ENCODE results near the gene DLG4. TPM values are rescaled to one million over a fixed set of nuclear protein-coding genes. Genes with fewer than 3 reads are reported as not detected.
A peak's percentile ranks its signal among the peaks of the same experiment; 100 is the strongest.
"Not testable (repeated sequence)": the region's sequence is repeated elsewhere in the genome, so short reads cannot be mapped to it uniquely, and the experiment has no call there.

The DLG4 gene
- total and polyA plus RNA-seq, 2 donors (not counting 1 experiment from before 2014, with no cell fraction given), result 2.0 to 12.5 TPM

DNA sequence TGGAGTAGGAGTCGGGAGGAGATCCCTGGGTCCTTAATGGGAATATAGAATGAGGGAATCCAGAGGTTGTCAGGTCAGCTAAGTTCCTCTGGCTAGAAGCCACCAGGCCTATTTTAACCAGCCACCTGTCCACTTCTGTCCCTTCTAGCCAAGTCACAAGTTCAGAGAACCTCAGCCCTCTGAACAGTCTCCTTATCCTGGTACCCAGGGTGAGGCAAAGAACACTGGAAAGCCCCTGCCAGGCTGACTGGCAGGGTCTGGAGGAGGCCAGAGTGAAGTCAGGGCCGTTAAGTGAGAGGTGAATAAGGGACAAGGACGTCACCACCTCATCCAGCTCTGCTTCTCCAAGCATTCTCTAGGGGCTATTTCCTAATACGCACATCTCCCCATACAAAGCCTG is 29.2 kb upstream of the DLG4 start:
- Histone ChIP-seq H4K20me1 (ENCODE audit: control insufficient read depth, insufficient read depth, low read length, poor library complexity, severe bottlenecking) (peaks cover 18% of the 10 kb centered on the region), H3K4me1 (ENCODE audit: control insufficient read depth in 2 of 2, insufficient read depth in 2 of 2, low read length in 2 of 2) (peaks cover 30 to 33% of the 10 kb centered on the region in 2 donors), H3K36me3 (replicated peaks in 1 of 2; ENCODE audit: control extremely low read depth in 1 of 2, control insufficient read depth in 1 of 2, extremely low read depth in 1 of 2, insufficient read depth in 2 of 2, low read length in 1 of 2) (peaks cover 8 to 30% of the 10 kb centered on the region in 2 experiments), H3K9ac (ENCODE audit: low read length) (no peak overlapping the region), H3K9me3 (ENCODE audit: control extremely low read depth in 1 of 3, control insufficient read depth in 2 of 3, insufficient read depth in 1 of 3, low read length in 2 of 3) (no peaks in the 10 kb centered on the region), H2AFZ (ENCODE audit: insufficient read depth, low read depth, low read length, poor library complexity, severe bottlenecking) (no peak overlapping the region), H3K4me2 (replicated peaks; ENCODE audit: low read depth, low read length, poor library complexity, severe bottlenecking) (peak overlapping the region; percentile 25), H3K79me2 (ENCODE audit: control insufficient read depth, insufficient read depth, low read length) (peaks cover 58% of the 10 kb centered on the region), H3K27ac (ENCODE audit: low read length in 2 of 2) (peak overlapping the region in 1 of 2 donors; percentile 100), H3K4me3 (ENCODE audit: control extremely low read depth in 1 of 5, extremely low read depth in 1 of 5, insufficient read depth in 1 of 5, low read depth in 2 of 5, low read length in 4 of 5) (no peak overlapping the region), H3K27me3 (replicated peaks in 1 of 4; ENCODE audit: control extremely low read depth in 1 of 4, control insufficient read depth in 3 of 4, insufficient read depth in 4 of 4, low read length in 3 of 4) (no peaks in the 10 kb centered on the region)
- intact Hi-C loops (cut with micrococcal nuclease), result no loop called here
- peaks cover 43% of the 10 kb centered on the region for H3K4me1 Mint-ChIP-seq
- ATAC-seq (ENCODE audit: low read depth), result no peak
- TF ChIP-seq, protein P1, sequence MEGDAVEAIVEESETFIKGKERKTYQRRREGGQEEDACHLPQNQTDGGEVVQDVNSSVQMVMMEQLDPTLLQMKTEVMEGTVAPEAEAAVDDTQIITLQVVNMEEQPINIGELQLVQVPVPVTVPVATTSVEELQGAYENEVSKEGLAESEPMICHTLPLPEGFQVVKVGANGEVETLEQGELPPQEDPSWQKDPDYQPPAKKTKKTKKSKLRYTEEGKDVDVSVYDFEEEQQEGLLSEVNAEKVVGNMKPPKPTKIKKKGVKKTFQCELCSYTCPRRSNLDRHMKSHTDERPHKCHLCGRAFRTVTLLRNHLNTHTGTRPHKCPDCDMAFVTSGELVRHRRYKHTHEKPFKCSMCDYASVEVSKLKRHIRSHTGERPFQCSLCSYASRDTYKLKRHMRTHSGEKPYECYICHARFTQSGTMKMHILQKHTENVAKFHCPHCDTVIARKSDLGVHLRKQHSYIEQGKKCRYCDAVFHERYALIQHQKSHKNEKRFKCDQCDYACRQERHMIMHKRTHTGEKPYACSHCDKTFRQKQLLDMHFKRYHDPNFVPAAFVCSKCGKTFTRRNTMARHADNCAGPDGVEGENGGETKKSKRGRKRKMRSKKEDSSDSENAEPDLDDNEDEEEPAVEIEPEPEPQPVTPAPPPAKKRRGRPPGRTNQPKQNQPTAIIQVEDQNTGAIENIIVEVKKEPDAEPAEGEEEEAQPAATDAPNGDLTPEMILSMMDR (IDR thresholded peaks at IDR 0.05), result no peak
- no peak for TF ChIP-seq EZH2 (IDR thresholded peaks at IDR 0.05; ENCODE audit: borderline replicate concordance, insufficient read depth, low read depth, low read length, poor library complexity, severe bottlenecking)
- H3K27ac Mint-ChIP-seq, result peak overlapping the region; percentile 41
- ChIA-PET POLR2A (interaction anchor here (1.3 to 3.6 kb wide), 2 partner anchors 10 to 14 kb away, joined by 3 to 26 read pairs; partner anchors contain the start of genes DVL2 and PHF23), CTCF (interaction anchor here (1.3 kb wide), 1 partner anchor 8 kb away, joined by 4 read pairs; no protein-coding TSS in a partner anchor)
- DNase-seq, result no peak
- H3K4me3 Mint-ChIP-seq, result peak overlapping the region; percentile 94
- 86% methylated on average over 3 of the region's 4 CpGs for WGBS (ENCODE audit: insufficient coverage)
- H3K9me3 Mint-ChIP-seq (ENCODE audit: insufficient read depth), result no peaks in the 10 kb centered on the region
- no peaks in the 10 kb centered on the region for H3K27me3 Mint-ChIP-seq

DNA sequence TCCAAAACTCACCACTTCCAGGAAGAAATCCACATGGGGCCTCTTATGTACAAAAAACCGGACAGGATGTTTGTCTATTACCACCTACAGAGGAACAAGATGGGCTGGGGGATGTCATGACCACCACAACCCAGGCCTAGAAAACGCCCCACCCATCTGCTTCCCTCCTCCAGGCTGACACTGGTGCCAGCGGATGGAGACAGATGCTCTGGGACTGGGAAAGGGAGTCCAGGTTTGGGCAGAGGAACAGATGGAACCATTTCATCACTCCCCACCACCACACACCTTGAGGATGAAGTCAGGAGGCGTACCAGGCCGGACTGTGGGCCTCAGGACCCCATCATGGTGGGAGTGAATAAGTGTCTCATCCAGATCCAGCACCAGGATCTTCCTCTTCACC is 27.1 kb upstream of the DLG4 start:
- H3K27ac Mint-ChIP-seq, result no peak overlapping the region
- intact Hi-C loops (cut with micrococcal nuclease), result no loop called here
- peaks cover 60% of the 10 kb centered on the region for H3K79me2 ChIP-seq (ENCODE audit: control insufficient read depth, insufficient read depth, low read length)
- H3K9ac ChIP-seq (ENCODE audit: low read length), result no peak overlapping the region
- H3K9me3 ChIP-seq (ENCODE audit: control extremely low read depth in 1 of 3, control insufficient read depth in 2 of 3, insufficient read depth in 1 of 3, low read length in 2 of 3), result no peaks in the 10 kb centered on the region
- TF ChIP-seq EZH2 (IDR thresholded peaks at IDR 0.05; ENCODE audit: borderline replicate concordance, insufficient read depth, low read depth, low read length, poor library complexity, severe bottlenecking), result no peak
- TF ChIP-seq, protein P1 (IDR thresholded peaks at IDR 0.05), result no peak
- H3K9me3 Mint-ChIP-seq (ENCODE audit: insufficient read depth), result no peaks in the 10 kb centered on the region
- no peak overlapping the region for H3K4me3 Mint-ChIP-seq
- no peaks in the 10 kb centered on the region for H3K27me3 Mint-ChIP-seq
- peaks cover 8 to 26% of the 10 kb centered on the region in 2 experiments for H3K36me3 ChIP-seq (replicated peaks in 1 of 2; ENCODE audit: control extremely low read depth in 1 of 2, control insufficient read depth in 1 of 2, extremely low read depth in 1 of 2, insufficient read depth in 2 of 2, low read length in 1 of 2)
- no peak for DNase-seq
- CTCF ChIA-PET, result no interaction called here
- no peak overlapping the region for H3K27ac ChIP-seq (ENCODE audit: low read length in 2 of 2)
- ATAC-seq (ENCODE audit: low read depth), result no peak
- H3K4me1 Mint-ChIP-seq, result peaks cover 39% of the 10 kb centered on the region
- WGBS (ENCODE audit: insufficient coverage), result 100% methylated on average over 1 of the region's 5 CpGs
- H3K4me3 ChIP-seq (ENCODE audit: control extremely low read depth in 1 of 5, extremely low read depth in 1 of 5, insufficient read depth in 1 of 5, low read depth in 2 of 5, low read length in 4 of 5), result no peak overlapping the region
- H3K4me1 ChIP-seq (ENCODE audit: control insufficient read depth in 2 of 2, insufficient read depth in 2 of 2, low read length in 2 of 2), result peaks cover 26 to 30% of the 10 kb centered on the region in 2 donors
- no peak overlapping the region for H3K4me2 ChIP-seq (replicated peaks; ENCODE audit: low read depth, low read length, poor library complexity, severe bottlenecking)
- POLR2A ChIA-PET, result no interaction called here
- H4K20me1 ChIP-seq (ENCODE audit: control insufficient read depth, insufficient read depth, low read length, poor library complexity, severe bottlenecking), result peaks cover 18% of the 10 kb centered on the region
- no peaks in the 10 kb centered on the region for H3K27me3 ChIP-seq (replicated peaks in 1 of 4; ENCODE audit: control extremely low read depth in 1 of 4, control insufficient read depth in 3 of 4, insufficient read depth in 4 of 4, low read length in 3 of 4)
- no peak overlapping the region for H2AFZ ChIP-seq (ENCODE audit: insufficient read depth, low read depth, low read length, poor library complexity, severe bottlenecking)

DNA sequence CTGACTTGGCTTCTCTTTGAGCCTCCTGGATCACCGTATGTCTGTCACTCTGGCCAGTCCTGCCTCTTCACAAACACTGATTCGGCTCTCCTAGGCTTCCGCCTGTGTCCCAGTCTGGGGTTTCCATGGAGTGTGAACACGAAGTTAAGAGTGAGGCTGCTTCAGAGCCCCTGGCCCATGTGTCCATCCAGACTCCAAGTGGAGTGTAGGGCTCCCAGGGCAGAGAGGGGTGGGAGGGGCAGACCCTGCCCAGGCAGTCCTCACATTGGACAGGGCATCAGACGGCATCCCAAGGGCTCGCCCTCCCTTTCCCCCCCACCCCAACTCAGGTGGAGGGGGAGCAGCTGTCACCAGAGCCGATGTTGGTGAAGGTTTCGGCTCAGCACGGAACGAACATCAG is 24.2 kb upstream of the DLG4 start:
- ATAC-seq (ENCODE audit: low read depth); DNase-seq; H3K4me2 ChIP-seq (replicated peaks; ENCODE audit: low read depth, low read length, poor library complexity, severe bottlenecking); H2AFZ ChIP-seq (ENCODE audit: insufficient read depth, low read depth, low read length, poor library complexity, severe bottlenecking); H3K9me3 ChIP-seq (ENCODE audit: control extremely low read depth in 1 of 3, control insufficient read depth in 2 of 3, insufficient read depth in 1 of 3, low read length in 2 of 3); H3K27me3 Mint-ChIP-seq; H3K9me3 Mint-ChIP-seq (ENCODE audit: insufficient read depth); H3K27me3 ChIP-seq (replicated peaks in 1 of 4; ENCODE audit: control extremely low read depth in 1 of 4, control insufficient read depth in 3 of 4, insufficient read depth in 4 of 4, low read length in 3 of 4); intact Hi-C loops (cut with micrococcal nuclease); H3K9ac ChIP-seq (ENCODE audit: low read length); H3K4me3 ChIP-seq (ENCODE audit: control extremely low read depth in 1 of 5, extremely low read depth in 1 of 5, insufficient read depth in 1 of 5, low read depth in 2 of 5, low read length in 4 of 5): not testable (repeated sequence)
- CTCF ChIA-PET, result interaction anchor here (1.4 kb wide), 1 partner anchor 23 kb away, joined by 4 read pairs; no protein-coding TSS in a partner anchor
- peaks cover 27 to 30% of the 10 kb centered on the region in 2 donors for H3K4me1 ChIP-seq (ENCODE audit: control insufficient read depth in 2 of 2, insufficient read depth in 2 of 2, low read length in 2 of 2)
- WGBS (ENCODE audit: insufficient coverage), result 88% methylated on average over 6 of the region's 10 CpGs
- H3K36me3 ChIP-seq (replicated peaks in 1 of 2; ENCODE audit: control extremely low read depth in 1 of 2, control insufficient read depth in 1 of 2, extremely low read depth in 1 of 2, insufficient read depth in 2 of 2, low read length in 1 of 2), result peaks cover 8 to 37% of the 10 kb centered on the region in 2 experiments
- peak overlapping the region; percentile 77 for H3K27ac Mint-ChIP-seq
- peaks cover 50% of the 10 kb centered on the region for H3K79me2 ChIP-seq (ENCODE audit: control insufficient read depth, insufficient read depth, low read length)
- H3K4me1 Mint-ChIP-seq, result peaks cover 40% of the 10 kb centered on the region
- H4K20me1 ChIP-seq (ENCODE audit: control insufficient read depth, insufficient read depth, low read length, poor library complexity, severe bottlenecking), result peaks cover 21% of the 10 kb centered on the region
- peak overlapping the region in 1 of 2 donors; percentile 97 for H3K27ac ChIP-seq (ENCODE audit: low read length in 2 of 2)
- POLR2A ChIA-PET, result interaction anchor here (0.7 to 13.1 kb wide), 3 partner anchors 8 to 220 kb away, joined by 6 to 157 read pairs (median 14); partner anchors contain the start of genes ACADVL, CTDNEP1, DLG4 and ELP5
- peak overlapping the region; percentile 52 for H3K4me3 Mint-ChIP-seq

Data from B cell (primary cell).